NCI-H524 (cell line): ENCODE results near the gene HOXB3.
A peak's percentile ranks its signal among the peaks of the same experiment; 100 is the strongest.
"Not testable (repeated sequence)": the region's sequence is repeated elsewhere in the genome, so short reads cannot be mapped to it uniquely, and the experiment has no call there.

Experiments used
- DNase-seq, 2 experiments: peaks; one replicate each; lab custom pipeline; 2025; lab: John Stamatoyannopoulos, UW

HOXB3 gene

GRCh38 chr17:48545539-48545938 is 44.5 kb downstream of the HOXB3 start:
- DNase-seq: no peak

DNA sequence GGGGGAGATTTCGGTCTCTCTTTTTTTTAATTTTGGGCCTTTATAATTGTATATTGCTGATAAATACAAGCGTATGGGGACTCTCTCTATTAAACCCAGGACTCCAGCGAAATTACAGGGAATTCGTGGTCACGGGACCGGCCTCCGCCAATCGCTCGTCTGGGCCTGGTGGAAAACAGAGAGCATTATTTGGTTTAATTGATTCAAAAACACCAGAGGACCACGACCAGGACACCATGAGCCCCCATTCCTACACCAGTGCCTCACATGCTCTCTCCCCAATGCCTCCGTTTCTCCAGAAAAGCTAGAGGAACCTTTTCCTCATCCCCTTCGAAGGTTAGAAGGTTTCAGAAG is 45.0 kb downstream of the HOXB3 start, which contains the start of gene HOXB2:
TSS of gene HOXB2 (minus strand) at position 88 of the 354 bp plus-strand sequence. CDS start 198 bp downstream, outside the sequence.
- DNase-seq: peak in 1 of 2 experiments; percentile 31

GRCh38 chr17:48544349-48545021 is 45.6 kb downstream of the HOXB3 start:
- DNase-seq: peak in 1 of 2 experiments; percentile 30

DNA sequence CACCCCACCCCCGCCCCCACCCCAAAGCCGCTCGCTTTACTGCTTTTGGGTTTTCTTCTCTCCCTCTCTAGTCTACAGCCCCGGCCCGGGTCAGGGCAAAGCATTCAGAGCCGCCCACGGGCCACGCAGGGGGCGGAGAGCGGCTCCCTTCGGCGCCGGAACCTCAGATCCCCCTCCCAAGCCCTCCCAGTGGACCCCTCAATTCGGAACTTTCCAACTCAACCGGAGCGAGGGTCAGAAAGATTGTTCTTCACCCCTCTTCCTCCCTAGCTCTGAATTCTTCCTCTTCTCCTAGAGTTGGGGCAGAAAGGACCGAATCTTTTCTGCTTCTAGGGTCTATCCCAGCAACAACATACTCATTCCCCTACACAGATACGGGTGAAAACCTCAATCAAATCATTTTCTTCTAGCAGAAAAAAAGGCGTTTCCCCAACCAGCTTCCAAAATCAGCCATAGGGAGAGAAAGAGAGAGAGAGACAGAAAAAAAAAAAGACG is 46.1 kb downstream of the HOXB3 start:
- no peak for DNase-seq

DNA sequence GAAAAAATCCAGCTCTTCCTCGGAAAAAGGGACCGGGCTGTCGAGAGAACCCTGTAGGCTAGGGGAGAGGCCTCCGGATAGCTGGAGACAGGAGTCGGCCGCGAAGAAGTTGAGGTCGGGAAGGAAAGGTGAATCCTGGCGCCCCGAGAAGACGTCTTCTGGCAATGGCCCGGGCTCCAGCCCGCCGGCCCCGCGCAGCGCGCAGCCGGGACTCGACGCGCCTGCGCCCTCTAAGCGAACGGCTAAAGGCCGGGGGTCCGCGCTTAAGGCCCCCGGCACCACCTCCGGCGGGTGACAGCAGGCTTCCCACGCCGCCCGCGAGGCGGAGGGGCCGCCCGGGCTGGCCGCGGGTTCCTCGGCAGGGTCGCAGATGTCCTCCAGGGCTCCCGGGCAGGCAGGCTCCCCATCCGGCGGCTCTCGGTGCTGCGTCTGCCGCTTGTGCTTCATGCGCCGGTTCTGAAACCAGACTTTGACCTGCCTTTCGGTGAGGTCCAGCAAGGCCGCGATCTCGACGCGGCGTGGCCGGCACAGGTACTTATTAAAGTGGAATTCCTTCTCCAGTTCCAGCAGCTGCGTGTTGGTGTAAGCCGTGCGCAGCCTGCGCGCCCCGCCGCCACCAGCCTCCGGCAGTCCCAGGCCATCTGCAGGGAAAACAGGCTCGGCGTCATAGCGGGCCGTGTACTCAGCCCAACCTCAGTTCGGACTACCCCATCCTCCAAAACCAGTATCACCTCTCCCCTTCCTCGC is 46.8 kb downstream of the HOXB3 start:
- DNase-seq: peak in 1 of 2 experiments; percentile 55

DNA sequence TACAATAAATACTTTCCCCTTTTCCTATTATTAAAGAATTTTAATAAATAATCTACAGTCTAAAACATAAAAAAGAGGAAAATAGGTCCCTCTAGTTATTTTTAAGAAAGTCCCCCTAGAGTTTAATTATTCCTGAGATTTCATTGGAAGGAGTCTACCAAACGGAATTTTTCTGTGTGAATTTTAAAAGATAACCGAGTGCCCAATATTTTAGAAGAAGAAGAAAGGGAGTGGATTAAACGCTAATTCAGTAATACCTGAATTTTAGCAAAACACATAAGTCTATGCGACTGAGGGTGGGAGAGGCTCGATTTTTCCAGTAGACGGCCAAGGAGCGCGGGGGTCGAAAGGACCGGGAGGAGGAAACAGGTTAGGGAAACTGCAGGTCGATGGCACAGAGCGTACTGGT is 47.3 kb downstream of the HOXB3 start:
- DNase-seq: no peak

DNA sequence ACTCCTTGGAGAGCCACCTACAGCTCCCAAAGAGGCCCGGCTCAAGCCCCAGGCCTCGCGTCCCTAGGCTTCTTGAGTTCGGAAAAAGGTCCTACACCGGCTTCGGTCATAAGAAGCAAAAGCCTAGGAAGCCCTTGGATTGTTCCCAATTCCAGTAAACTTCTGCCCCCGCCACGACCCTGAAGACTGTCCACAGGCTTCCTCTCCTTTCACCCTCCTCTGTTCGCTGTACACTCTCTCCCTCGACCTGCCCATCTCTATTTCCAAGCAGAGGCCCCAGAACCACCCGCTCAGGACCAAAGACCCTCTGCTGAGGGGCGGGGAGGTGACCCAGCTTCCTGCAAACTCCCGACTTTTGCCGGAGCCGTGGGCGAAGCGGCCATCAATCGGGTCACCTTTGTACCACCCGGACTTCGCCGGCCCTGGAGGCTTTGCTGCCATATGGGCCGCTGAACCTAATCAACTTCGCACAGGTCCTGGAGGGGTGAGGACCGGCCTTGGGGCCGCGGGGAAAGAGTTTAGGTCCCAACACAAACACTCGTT is 47.9 kb downstream of the HOXB3 start:
- peak in 1 of 2 experiments; percentile 38 for DNase-seq

DNA sequence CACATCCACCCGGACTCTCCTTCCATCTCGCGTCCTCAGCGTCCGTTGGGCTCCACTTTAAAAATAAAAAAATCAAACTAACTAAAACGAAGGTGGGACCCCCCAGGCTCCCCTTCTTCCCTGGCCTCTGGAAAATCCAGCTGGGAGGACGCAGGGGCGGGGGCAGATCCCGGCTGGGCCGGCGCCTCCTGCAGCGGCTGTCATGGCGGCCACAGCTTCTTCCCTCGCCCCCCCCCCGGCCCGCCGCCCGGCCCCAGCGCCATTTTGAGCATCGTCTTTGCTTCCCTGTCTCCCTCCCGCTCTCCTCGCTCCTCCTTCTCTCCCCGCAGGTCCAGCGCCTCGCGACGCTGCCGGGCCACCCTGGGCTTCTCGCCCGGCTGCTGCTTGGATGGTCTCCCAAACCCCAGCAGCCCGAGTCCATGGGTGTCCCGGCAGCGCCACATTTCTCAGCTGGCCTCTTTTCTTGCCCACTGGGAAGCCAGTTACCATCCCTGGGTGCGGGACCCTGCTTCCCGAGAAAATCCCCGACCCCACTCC is 48.4 kb downstream of the HOXB3 start:
- peak in 1 of 2 experiments; percentile 35 for DNase-seq

DNA sequence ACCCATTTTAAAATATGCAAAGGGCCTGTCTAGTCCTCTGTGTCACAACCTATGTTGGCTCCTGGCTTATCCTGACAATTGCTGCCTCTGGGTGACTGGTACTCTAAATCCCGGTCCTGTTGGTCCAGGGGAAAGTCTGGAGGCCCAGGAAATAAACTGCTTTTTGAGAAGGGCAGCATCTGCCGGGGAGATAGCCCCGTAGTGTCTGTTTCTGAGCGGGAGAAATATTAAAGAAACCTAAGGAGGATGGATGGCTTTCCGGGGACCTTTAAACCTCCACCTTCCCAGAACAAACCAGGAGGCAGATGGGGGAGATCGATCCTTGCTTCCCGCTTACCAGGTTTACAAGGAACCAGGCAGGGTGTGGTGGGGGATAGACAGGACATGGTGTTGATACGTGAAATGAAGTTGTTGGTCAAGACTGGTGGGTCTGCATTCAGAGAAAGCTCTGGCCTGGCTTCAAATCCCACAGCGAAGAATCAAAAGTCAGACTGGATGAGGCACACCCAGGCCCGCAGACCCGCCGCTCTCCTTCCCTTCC is 48.9 kb downstream of the HOXB3 start:
- peak in 1 of 2 experiments; percentile 49 for DNase-seq

DNA sequence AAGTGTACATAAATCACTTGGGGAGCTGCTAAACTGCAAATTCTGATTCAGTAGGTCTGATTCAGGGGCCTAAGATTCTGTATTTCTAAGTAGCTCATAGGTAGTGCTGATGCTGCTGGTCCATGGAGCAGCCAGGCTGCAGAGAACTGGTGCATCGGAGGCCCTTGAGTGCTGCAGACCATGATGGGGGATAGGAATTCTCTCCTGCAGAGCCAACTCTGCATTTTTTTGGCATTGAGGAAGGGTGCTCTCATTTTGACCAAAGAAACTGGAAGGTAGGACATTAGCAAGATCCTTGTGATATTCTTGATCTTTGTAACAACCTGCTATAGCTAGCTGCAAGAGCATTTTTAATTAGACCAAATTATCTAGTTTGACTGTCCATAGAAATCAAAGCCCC is 49.8 kb downstream of the HOXB3 start:
- no peak for DNase-seq

- DNase-seq: no peak
These were observed 50.9 kb downstream of the HOXB3 start for GRCh38 chr17:48539177-48539576.

GRCh38 chr17:48537316-48537715 is 52.7 kb downstream of the HOXB3 start:
- DNase-seq: no peak

DNA sequence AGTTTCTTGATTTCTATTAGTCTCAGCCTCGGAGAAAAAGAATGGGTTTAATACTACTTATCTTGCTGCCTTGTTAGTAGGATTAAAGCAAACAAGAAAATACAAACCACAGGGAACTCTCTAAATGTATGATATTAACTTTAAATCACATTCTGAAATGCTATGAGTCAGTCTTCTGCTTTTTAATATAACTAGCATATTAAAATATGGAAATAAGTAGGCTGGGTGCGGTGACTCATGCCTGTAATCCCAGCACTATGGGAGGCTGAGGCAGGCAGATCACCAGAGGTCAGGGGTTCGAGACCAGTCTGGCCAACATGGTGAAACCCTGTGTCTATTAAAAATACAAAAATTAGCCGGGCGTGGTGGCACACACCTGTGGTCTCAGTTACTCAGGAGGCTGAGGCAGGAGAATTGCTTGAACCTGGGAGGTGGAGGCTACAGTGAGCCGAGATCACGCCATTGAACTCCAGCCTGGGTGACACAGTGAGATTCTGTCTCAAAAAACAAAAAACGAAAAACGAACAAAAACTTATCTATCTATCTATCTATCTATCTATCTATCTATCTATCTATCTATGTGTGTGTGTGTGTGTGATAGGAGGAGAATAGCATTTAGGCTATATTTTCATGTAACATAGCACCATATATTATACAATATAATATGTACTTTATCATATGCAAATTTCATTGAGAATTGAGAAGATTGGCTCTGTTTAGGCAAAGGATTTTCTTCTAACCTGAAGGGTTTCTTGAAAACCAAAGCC is 54.1 kb downstream of the HOXB3 start:
- not testable (repeated sequence) for DNase-seq

DNA sequence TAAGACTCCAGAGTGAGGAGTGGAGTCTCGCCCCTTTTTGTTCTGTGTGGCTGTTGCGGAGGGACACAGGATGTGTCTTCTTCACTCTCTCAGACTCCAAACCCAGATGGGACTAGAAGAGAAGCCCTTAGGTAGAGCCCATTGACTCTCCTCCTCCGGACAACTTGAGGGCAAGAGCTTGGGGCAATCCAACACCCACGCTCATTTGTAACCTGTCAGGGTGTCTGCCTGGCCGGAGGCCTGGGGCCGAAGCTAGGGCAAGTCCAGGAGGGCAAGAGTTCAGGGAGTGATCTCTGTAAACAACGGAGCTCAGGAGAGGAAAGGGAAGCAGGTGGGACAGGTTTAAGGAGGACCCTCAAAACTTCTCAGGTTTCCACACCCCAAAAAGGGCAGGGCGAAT is 57.8 kb downstream of the HOXB3 start:
- DNase-seq: no peak

GRCh38 chr17:48530887-48531272 is 59.2 kb downstream of the HOXB3 start, which contains the start of gene HOXB1:
Gene HOXB1 (minus strand): TSS chr17:48531011. CDS start chr17:48530904, 107 bp downstream.
- no peak for DNase-seq

DNA sequence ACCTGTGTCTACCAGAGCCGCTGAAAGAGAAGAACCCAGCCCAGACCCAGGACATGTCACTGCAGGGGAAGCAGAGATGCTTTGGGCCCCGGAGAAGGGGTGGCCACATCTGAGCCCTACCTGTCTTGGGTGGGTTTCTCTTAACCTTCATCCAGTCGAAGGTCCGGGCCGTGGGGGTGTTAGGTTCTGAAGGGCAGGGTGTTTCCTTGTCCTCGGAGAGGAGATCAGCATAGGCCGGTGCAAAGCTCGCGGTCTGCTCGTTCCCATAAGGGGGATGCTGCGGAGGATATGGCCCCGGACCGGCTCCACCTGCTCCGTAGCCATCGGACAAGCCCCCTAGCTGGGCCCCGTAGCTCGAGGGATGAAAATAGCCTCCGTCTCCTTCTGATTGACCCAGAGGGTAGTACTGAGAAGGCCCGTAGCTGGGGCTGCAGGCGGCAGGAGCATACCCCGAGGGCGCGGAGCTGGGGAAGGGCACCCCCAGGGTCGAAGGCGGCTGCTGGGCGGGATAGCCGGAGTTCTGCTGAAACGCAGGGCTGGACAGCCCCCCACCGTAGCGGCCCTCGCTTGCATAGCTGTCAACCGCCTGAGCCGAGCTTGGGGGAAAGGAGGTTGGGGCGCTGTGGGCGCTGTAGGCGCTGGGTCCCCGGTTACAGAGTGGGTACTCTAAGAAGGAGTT is 59.7 kb downstream of the HOXB3 start:
- DNase-seq: no peak

GRCh38 chr17:48529683-48530009 is 60.4 kb downstream of the HOXB3 start:
- no peak for DNase-seq

GRCh38 chr17:48528936-48529682 is 60.9 kb downstream of the HOXB3 start:
- DNase-seq: no peak

- DNase-seq: no peak
These were observed 61.7 kb downstream of the HOXB3 start for GRCh38 chr17:48528153-48528935.

DNA sequence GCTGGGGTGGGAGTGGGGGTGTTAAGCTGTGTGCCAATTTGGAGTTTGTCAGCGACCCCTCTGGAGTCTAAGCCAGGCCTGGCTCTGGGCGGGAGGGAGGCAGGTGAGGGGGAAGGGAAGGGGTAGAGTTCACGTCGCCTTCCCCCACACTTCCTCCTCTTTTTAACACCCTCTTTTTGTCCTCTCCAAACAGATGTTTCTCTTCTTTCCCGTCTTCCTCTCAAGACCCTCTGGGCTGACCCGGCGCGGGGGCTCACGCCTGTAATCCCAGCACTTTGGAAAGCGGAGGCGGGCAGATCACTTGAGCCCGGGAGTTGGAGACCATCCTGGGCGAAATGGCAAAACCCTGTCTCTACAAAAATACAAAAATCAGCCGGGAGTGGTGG is 62.5 kb downstream of the HOXB3 start:
- DNase-seq: no peak
